MCF 10A (cell line): Measurements from ENCODE around the gene CELSR1. TPM values are rescaled to one million over a fixed set of nuclear protein-coding genes. Genes with fewer than 3 reads are reported as not detected.

Experiments used
- BruUV-seq: library from RNA; stranded (reverse); fragments of 400-500 nt; replicated peaks from 2 replicates; lab custom pipeline; 2021; lab: Mats Ljungman, UMichigan
- CTCF ChIA-PET: fragments of 300-600 bp; sonication (Branson Sonifier 250); formaldehyde crosslinking; extraction: SDS; loops from one replicate; lab custom pipeline; 2021; ENCODE audit warnings: antibody characterized with exemption, inconsistent platforms; lab: Yijun Ruan, JAX
- POLR2A ChIA-PET: fragments of 300-600, 350-650 bp; sonication (Branson Sonifier 250); formaldehyde crosslinking; extraction: SDS; loops from one replicate; lab custom pipeline; 2020; ENCODE audit warnings: antibody characterized with exemption, inconsistent platforms; lab: Yijun Ruan, JAX
- DNase-seq: peaks from one replicate; pipeline ENCODE4 v3.0.0-alpha.2; 2018; ENCODE audit not compliant: unreplicated experiment
- H3K27ac Mint-ChIP-seq: one replicate; pipeline ENCODE4 v1.8.0; 2022; ENCODE audit warnings: mild to moderate bottlenecking, low read depth, mixed read lengths; ENCODE audit not compliant: unreplicated experiment
- H3K27me3 Mint-ChIP-seq: one replicate; pipeline ENCODE4 v1.8.0; 2022; ENCODE audit warnings: mixed read lengths; ENCODE audit not compliant: insufficient read depth, unreplicated experiment
- H3K36me3 Mint-ChIP-seq: one replicate; pipeline ENCODE4 v1.8.0; 2022; ENCODE audit warnings: mild to moderate bottlenecking, moderate library complexity, mixed read lengths; ENCODE audit not compliant: insufficient read depth, unreplicated experiment
- H3K4me1 Mint-ChIP-seq: one replicate; pipeline ENCODE4 v1.8.0; 2022; ENCODE audit warnings: mixed read lengths; ENCODE audit not compliant: insufficient read depth, unreplicated experiment
- H3K4me3 Mint-ChIP-seq: one replicate; pipeline ENCODE4 v1.8.0; 2022; ENCODE audit warnings: mild to moderate bottlenecking, moderate library complexity, mixed read lengths; ENCODE audit not compliant: unreplicated experiment
- H3K9me3 Mint-ChIP-seq: one replicate; pipeline ENCODE4 v1.8.0; 2022; ENCODE audit warnings: mixed read lengths; ENCODE audit not compliant: unreplicated experiment
- CTCF ChIP-seq: fragments of 200-600 bp; IDR thresholded peaks from one replicate; pipeline ENCODE4 v1.8.0; 2022; ENCODE audit warnings: antibody characterized with exemption, mild to moderate bottlenecking; ENCODE audit not compliant: unreplicated experiment
- intact Hi-C: fragments of 100-400 bp; cut with micrococcal nuclease; formaldehyde crosslinking; loops from 2 replicates; pipeline ENCODE4 v1.14.1; 2022
- total RNA-seq: library from RNA; stranded (reverse); gene quantifications from 2 replicates; pipeline ENCODE4 v1.2.3, GENCODE V29; 2022

CELSR1 gene
- total RNA-seq, 1 experiment from 2014 or later, result 49.1 TPM

- ChIA-PET CTCF (interaction anchor here (0.6 to 0.9 kb wide), 4 partner anchors 47 to 108 kb away, joined by 3 to 5 read pairs (median 3); no protein-coding TSS in a partner anchor), POLR2A (interaction anchor here (1.1 to 1.8 kb wide), 2 partner anchors 10 to 63 kb away, joined by 3 to 5 read pairs; no protein-coding TSS in a partner anchor)
- intact Hi-C loops, result loop anchor here (2.0 kb wide), 1 partner anchor 66 kb away; no protein-coding TSS in a partner anchor
- H3K27me3 Mint-ChIP-seq, result no peaks in the 10 kb centered on the region
- peaks cover 14% of the 10 kb centered on the region for H3K4me1 Mint-ChIP-seq
- peaks cover 41% of the 10 kb centered on the region for H3K36me3 Mint-ChIP-seq
- peak overlapping the region; percentile 23 for H3K27ac Mint-ChIP-seq
- DNase-seq, result peak; percentile 93
- peak overlapping the region; percentile 14 for H3K4me3 Mint-ChIP-seq
- no TSS peak for BruUV-seq
- H3K9me3 Mint-ChIP-seq, result no peaks in the 10 kb centered on the region
- TF ChIP-seq CTCF, result no peak
Measured at GRCh38 chr22:46462726-46463371, 74.6 kb downstream of the CELSR1 start.

DNA sequence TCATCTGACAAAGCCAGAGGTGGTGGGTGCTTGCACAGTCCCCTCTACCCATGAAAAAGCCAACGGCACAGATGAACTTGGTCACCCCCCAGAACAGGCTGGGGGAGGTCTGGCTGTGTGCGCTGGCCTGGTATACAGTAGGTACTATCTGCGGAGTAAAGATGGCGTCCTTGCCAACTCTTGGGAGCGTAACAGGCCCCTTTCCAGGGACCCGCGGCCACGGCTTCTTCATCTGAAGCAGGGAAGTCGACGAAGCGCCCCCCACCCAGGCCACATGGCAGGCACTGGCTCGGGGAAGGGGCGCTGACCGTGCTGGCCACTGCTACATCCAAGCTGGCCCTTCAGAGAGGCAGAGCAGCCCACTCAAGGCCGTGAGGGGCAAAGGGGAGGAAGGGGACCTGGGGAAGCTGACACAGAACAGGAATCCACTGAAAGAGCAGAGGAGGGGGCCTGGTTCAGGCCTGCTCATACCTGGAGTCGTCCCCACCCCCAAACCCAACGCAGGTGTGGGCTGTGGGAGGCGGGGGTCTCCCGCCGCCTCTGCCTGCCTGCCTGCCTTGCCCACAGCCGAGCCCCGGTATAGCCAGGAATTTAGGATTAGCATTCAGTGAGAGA lies 75.7 kb downstream of the CELSR1 start:
- peaks cover 45% of the 10 kb centered on the region for H3K36me3 Mint-ChIP-seq
- H3K9me3 Mint-ChIP-seq, result no peaks in the 10 kb centered on the region
- H3K4me1 Mint-ChIP-seq, result peaks cover 21% of the 10 kb centered on the region
- H3K27me3 Mint-ChIP-seq, result no peaks in the 10 kb centered on the region
- H3K27ac Mint-ChIP-seq, result no peak overlapping the region
- POLR2A ChIA-PET, result interaction anchor here (1.8 kb wide), 1 partner anchor 9 kb away, joined by 5 read pairs; no protein-coding TSS in a partner anchor
- BruUV-seq, result no TSS peak
- no peak overlapping the region for H3K4me3 Mint-ChIP-seq
- intact Hi-C loops, result loop anchor here (2.0 kb wide), 1 partner anchor 67 kb away; no protein-coding TSS in a partner anchor
- no peak for DNase-seq
- no peak for TF ChIP-seq CTCF
- CTCF ChIA-PET, result interaction anchor here (0.6 to 0.9 kb wide), 3 partner anchors 19 to 84 kb away, joined by 3 to 5 read pairs (median 4); no protein-coding TSS in a partner anchor

DNA sequence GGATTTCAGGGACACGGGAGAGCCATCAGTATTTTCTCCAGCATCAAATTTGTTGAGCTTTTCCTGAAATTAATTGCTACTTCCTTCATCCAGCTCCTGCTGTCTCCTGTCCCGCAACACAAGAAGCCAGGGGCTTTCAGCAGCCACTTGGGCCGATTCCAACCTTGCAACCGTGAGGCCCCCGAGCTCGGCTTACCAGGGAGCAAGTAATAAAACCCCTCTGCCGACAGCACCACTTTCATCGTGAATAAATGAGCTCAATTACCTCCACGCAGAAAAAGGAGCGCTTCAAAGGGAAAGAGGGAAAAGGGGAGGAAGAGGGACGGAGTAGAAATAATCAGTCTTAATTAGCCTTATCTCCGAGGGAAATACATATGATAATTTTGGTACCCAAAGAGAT lies 76.6 kb downstream of the CELSR1 start:
- no TSS peak for BruUV-seq
- Mint-ChIP-seq H3K9me3 (no peaks in the 10 kb centered on the region), H3K27ac (no peak overlapping the region), H3K36me3 (peaks cover 48% of the 10 kb centered on the region), H3K27me3 (no peaks in the 10 kb centered on the region), H3K4me3 (no peak overlapping the region), H3K4me1 (peaks cover 21% of the 10 kb centered on the region)
- no peak for DNase-seq
- TF ChIP-seq CTCF, result no peak
- ChIA-PET POLR2A (no interaction called here), CTCF (interaction anchor here (1.0 kb wide), 1 partner anchor 93 kb away, joined by 6 read pairs; no protein-coding TSS in a partner anchor)
- intact Hi-C loops, result no loop called here

DNA sequence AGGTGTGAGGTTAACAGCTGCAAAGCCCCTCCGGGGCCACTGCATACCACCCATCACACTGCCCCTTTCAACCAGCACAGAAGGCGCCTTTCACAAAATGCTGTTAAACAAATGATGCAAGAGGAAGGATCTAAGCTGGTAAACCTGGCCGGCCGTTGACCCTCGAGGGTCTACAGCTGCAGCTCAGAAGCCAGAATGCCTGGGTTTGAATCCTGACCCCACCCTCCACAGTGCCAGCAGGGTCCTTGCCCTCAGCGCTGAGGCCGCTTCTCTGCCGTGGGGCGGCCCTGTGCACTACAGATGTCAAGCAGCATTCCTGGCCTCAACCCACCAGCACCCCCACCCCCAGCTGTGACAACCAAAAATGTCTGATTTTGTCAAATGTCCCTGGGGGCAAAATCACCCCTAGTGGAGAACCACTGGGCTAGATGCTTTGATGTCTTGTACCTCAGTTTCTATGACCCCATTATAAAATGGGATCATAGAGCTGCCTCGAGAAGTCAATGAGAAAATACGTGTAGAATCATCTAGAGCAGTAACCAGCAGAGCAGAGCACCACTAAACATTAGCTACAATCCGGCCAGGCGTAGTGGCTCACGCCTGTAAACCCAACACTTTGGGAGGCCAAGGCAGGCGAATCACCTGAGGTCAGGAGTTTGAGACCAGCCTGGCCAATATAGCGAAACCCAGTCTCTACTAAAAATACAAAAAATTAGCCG lies 77.9 kb downstream of the CELSR1 start:
- intact Hi-C loops, result loop anchor here (10.0 kb wide), 1 partner anchor 85 kb away; no protein-coding TSS in a partner anchor
- H3K4me1 Mint-ChIP-seq, result peaks cover 29% of the 10 kb centered on the region
- H3K36me3 Mint-ChIP-seq, result peaks cover 51% of the 10 kb centered on the region

More for the DNA sequence above, 77.9 kb downstream of the CELSR1 start:
- Mint-ChIP-seq H3K27me3 (no peaks in the 10 kb centered on the region), H3K27ac (no peak overlapping the region), H3K4me3 (no peak overlapping the region), H3K9me3 (no peaks in the 10 kb centered on the region)
- TF ChIP-seq CTCF, result no peak
- no peak for DNase-seq
- no TSS peak for BruUV-seq
- POLR2A ChIA-PET, result no interaction called here
- CTCF ChIA-PET, result interaction anchor here (0.6 to 1.6 kb wide), 5 partner anchors 9 to 207 kb away, joined by 4 to 5 read pairs (median 5); no protein-coding TSS in a partner anchor
